A172 (cell line): ENCODE measurements around the gene ALDH8A1. TPM values are rescaled to one million over a fixed set of nuclear protein-coding genes. Genes with fewer than 3 reads are reported as not detected.

ENCODE experiments used
- DNase-seq: peaks from one replicate; pipeline ENCODE4 v3.0.0-alpha.2; 2015; ENCODE audit warnings: low spot score
- total RNA-seq: library from RNA; depleted of rRNA; stranded (reverse); fragments of >200 nt; shearing (Covaris generic); gene quantifications from 2 replicates; pipeline ENCODE4 v1.2.3, GENCODE V29; 2014; rRNA removed

Gene ALDH8A1, protein sequence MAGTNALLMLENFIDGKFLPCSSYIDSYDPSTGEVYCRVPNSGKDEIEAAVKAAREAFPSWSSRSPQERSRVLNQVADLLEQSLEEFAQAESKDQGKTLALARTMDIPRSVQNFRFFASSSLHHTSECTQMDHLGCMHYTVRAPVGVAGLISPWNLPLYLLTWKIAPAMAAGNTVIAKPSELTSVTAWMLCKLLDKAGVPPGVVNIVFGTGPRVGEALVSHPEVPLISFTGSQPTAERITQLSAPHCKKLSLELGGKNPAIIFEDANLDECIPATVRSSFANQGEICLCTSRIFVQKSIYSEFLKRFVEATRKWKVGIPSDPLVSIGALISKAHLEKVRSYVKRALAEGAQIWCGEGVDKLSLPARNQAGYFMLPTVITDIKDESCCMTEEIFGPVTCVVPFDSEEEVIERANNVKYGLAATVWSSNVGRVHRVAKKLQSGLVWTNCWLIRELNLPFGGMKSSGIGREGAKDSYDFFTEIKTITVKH
- 0.69 and 0.77 TPM in 2 replicates for total RNA-seq

- DNase-seq = no peak
Observed at GRCh38 chr6:134949927-134950326, at the start of gene ALDH8A1. TSS of gene ALDH8A1 (minus strand) at chr6:134950101. CDS start at chr6:134950053, 48 bp downstream.

- no peak for DNase-seq
Observed at GRCh38 chr6:134999107-134999506, 49.2 kb upstream of the ALDH8A1 start.

DNA sequence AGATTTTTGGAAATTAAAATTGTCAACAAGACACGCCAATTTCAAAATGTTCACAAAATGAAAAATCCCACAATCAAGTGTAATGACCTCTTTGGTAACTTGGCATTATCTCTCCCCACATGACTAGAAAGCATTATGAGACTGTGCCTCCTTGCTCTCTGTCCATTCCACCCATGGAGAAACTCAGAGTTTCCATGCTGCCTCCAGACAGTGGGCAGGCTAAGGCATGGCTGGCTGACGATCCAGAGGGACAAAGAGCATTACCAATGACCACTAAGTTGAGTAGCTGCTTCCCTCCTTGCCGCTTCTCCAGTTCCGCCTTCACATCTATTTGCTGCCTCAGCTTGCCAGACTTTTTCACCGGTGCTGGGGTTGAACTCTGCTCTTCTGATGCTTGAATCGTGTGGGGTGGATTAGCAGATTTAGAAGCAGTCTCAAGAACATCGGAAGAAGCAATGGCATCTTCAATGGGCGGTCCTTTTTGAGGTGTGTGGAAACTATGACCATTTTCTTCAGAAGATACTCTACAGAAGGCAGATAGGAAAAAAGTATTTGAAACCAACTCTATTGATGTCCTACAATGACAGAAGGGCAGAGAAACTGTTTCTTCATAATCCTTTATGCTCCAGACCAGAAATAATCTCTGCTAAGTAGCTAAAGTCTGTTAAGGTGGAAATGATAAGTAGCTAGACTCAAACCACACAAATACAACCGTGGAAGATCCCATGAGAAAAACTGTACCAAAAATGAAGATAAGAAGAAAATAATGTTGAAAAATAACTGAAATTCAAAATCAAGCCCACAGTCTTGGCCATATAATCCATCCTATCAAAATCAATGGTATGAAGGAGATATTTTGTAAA, 47.5 kb upstream of the ALDH8A1 start:
- no peak for DNase-seq

DNA sequence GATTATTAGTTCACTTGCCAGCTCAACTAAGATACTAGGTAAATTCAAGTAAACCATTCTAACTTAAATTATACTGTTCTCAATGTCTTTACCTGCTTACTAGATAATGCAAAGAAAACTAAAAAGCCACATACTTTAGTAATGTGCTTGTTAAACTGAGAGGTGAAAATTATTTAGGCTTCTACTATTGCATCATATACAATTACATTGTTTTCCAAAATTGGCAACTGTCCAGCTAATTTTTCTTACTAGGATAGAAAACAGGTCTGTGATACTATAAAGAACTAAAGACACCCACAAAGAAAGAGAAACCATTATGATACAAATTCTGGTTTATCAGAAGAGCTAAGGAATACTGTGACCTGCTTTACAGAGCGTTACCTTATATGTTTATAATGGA, 45.6 kb upstream of the ALDH8A1 start:
- no peak for DNase-seq

GRCh38 chr6:134994431-134994830, 44.5 kb upstream of the ALDH8A1 start:
- DNase-seq = no peak

DNA sequence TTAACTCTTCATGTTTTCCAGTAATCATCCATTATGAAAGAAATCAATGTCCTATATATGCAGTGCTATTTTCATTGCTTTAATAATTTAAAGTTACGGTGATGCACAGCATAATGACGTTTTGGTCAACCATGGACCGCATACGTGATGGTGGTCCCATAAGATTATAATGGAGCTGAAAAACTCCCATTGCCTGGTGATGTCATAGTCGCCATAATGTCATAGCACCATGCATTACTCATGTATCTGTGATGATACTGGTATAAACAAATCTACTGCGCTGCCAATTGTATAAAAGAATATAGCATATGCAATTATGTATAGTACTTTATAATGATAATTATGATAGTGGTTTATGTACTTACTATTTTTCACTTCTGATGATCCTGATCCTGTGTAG, 42.3 kb upstream of the ALDH8A1 start:
- no peak for DNase-seq

DNA sequence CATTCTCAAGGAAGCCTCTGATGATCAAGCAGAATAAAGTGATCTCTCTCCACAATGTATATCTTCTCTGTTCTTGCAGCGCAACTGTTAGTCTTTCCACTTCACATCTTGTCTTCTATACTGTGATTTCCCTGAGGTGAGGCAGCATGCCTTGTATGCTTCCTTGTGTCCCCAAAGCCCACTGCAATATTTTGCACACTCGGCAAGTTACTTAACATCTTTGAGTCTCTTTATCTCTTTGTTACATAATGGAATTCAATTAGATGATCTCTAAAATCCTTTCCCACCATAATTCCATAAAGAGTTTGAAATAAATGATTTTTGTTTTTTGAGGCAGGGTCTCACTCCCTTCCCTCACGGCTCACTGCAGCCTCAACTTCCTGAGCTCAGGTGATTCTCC, 40.4 kb upstream of the ALDH8A1 start:
- DNase-seq = no peak

DNA sequence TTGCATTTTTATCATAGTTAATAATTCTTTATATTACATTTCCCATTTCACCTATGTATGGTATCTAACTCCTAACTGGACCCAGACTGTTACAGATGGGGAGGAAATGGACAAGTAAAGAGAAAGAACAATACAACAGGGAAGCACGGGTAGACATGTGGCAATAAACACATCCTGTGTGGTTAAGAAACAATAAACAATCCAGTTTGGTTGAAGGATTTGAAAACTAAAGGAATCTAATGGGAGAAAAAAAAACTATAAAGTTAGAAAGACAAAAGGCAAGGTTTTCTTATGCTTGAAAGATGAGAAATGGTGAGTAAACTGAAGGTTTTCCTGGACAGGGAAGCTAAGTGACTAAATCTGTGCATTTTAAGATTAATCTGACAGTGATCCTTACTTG, 34.9 kb upstream of the ALDH8A1 start:
- peak; percentile 10 for DNase-seq

DNA sequence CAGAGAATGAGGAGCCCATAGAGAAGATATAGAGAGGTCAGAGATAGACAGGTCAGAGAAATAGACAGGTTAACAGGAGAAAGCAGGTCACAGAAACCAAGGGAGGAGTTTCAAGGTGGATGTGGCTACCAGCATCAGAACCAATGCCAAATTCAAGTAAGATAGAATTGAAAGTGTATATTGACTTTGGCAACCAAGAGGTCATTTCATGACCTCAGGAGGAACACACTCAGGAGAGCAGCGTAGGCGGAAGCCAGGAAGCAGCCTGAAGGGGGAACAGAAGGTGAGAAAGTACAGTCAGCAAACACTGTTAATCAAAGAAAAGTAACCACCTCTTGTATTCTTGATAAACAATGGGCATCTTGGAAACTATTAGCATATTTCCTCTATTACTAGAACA, 33.9 kb upstream of the ALDH8A1 start:
- no peak for DNase-seq

DNA sequence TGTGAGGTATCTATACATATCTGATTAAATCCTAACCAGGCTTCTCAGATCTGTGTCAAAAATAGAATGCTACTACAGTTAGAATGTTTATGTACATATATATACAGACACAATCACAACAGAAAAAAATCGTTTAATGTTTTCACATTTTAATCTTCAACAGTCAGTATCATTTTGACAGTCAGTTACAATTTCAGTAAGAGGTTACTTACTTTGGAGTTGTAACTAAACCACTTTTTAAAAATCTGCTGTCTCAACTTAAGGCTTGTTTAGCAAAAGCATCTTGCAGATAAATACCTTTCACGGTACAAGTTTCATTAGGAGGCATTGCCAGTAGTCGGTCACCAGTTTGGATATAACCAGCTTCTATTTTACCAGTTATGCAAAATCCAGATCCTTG, 32.3 kb upstream of the ALDH8A1 start:
- no peak for DNase-seq

DNA sequence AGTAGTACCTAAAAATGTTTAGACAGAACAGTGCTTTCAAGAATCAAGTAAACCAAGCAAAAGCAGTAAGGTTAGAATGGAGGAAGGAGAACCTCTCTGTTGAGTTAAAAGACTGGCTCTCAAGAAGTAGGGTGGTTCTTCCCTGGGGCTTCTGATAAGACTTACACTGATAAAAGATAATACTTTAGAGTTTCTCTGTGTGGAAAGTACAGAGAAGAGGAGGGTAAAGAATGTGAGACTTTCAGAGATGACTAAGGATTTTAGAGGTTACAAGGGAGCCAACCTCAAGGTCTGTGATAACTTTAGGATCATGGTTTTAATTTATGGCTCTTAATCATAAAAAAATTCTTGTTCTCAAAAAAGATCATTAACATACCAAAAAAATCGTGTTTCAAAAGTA, 30.9 kb upstream of the ALDH8A1 start:
- peak; percentile 13 for DNase-seq

GRCh38 chr6:134979142-134979541, 29.2 kb upstream of the ALDH8A1 start:
- no peak for DNase-seq

- DNase-seq = no peak
Observed at GRCh38 chr6:134974370-134974769, 24.5 kb upstream of the ALDH8A1 start.

- no peak for DNase-seq
Observed at GRCh38 chr6:134967711-134968110, 17.8 kb upstream of the ALDH8A1 start.

- no peak for DNase-seq
Observed at GRCh38 chr6:134964451-134965203, 14.7 kb upstream of the ALDH8A1 start.

DNA sequence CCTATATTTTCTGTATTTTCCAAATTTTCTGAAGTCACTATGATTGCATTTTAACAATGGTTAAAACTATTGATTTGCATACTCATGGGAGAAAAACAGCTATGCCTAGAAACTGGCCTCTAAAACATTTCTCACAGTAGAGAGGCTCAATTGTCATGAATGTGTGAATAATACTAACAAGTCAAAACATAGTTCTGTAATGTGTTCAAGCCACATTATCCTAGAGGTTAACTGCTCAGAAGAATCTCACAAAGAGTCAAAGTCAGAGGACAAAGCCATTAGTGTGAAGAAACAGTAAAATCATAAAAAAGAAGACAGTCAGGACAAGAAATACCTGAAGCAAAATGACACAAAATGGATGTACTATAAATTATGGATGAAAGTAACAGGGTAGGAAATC, 12.5 kb upstream of the ALDH8A1 start:
- no peak for DNase-seq

DNA sequence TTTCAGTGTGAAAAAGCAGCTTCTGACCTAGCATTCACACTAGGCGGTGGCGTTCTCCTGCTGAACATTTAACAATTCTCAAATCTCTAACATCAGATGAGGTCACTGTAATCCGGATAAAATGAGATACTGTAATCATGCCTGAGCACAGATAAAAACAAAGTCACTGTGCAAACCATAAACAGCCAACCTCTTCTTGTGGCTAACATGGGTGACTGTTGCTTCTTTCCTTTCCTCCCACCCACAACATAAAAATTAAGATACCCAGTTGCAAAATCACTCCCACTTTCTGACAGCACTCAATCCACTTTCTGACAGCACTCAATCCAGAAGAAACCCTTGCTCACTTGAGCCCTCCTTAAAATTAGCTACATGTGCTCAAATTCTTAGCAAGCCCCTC, 11.5 kb upstream of the ALDH8A1 start:
- no peak for DNase-seq

DNA sequence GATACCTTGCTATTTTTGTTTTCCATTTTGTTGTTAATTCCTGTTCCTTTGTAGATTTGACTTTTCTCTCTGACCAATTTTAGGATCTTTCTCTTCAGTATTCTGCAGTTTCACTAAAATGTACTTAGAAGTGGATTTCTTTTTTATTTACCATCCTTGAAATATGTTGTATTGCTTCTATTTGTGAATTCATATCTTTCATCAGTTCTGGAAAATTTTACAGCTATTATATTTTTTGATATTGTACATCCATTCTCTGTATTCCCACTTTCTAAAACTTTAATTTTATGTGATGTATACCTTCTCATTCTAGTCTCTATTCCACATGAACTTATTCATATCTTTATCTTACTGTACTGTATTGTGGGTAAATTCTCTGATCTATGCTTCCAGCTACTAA, 9.7 kb upstream of the ALDH8A1 start:
- no peak for DNase-seq

- DNase-seq = no peak
Observed at GRCh38 chr6:134956676-134957075, 6.8 kb upstream of the ALDH8A1 start.

DNA sequence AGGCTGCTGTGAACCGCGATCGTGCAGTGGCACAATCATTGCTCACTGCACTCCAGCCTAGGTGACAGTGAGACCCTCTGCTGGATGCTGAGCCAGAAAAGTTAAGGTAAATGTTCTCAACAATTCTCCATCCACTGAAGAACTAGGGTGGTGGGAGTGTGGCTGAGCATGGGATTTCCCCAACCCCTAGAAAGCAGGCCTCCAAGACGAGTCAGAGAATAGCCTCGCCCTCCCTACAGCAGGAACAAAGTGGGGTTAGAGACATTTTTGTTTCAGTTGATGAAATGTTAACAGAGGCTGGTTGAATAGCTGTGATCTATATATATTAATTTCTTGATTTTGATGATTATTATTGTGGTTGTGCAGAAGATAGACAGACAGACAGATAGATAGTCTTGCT, 6.1 kb upstream of the ALDH8A1 start:
- DNase-seq = no peak

GRCh38 chr6:134954272-134955000, 4.5 kb upstream of the ALDH8A1 start:
- no peak for DNase-seq
